ENCODE results near the gene SEMA5A.
A peak's percentile ranks its signal among the peaks of the same experiment; 100 is the strongest.
"Not testable (repeated sequence)": the region's sequence is repeated elsewhere in the genome, so short reads cannot be mapped to it uniquely, and the experiment has no call there.

SEMA5A gene

GRCh38 chr5:9363449-9363848, 182.4 kb downstream of the SEMA5A start:
- FAIRE-seq (no peak), DNase-seq (ENCODE audit: low spot score) (no peak)

GRCh38 chr5:9363026-9363425, 182.8 kb downstream of the SEMA5A start:
- FAIRE-seq: no peak

GRCh38 chr5:9362600-9362999, 183.3 kb downstream of the SEMA5A start:
- DNase-seq (ENCODE audit: low spot score) (no peak), FAIRE-seq (no peak)

More at GRCh38 chr5:9363026-9363425, 182.8 kb downstream of the SEMA5A start:
- DNase-seq (ENCODE audit: low spot score): no peak

GRCh38 chr5:9361835-9362234, 184.0 kb downstream of the SEMA5A start:
- FAIRE-seq: no peak

GRCh38 chr5:9358961-9359685, 186.8 kb downstream of the SEMA5A start:
- DNase-seq (ENCODE audit: low spot score) (peak; percentile 49), FAIRE-seq (peak; percentile 20)

More at GRCh38 chr5:9361835-9362234, 184.0 kb downstream of the SEMA5A start:
- DNase-seq (ENCODE audit: low spot score): peak; percentile 53

- FAIRE-seq (no peak), DNase-seq (ENCODE audit: low spot score) (peak; percentile 30)
Measured at GRCh38 chr5:9356351-9356825, 189.5 kb downstream of the SEMA5A start.

- peak; percentile 20 for FAIRE-seq
- no peak for DNase-seq (ENCODE audit: low spot score)
Measured at GRCh38 chr5:9354336-9355081, 191.4 kb downstream of the SEMA5A start.

GRCh38 chr5:9353048-9353447, 192.8 kb downstream of the SEMA5A start:
- not testable (repeated sequence) for FAIRE-seq; DNase-seq (ENCODE audit: low spot score)

- DNase-seq (ENCODE audit: low spot score): no peak
- FAIRE-seq: no peak
Measured at GRCh38 chr5:9351546-9351945, 194.3 kb downstream of the SEMA5A start.

- no peak for FAIRE-seq
- DNase-seq (ENCODE audit: low spot score): no peak
Measured at GRCh38 chr5:9350301-9350797, 195.5 kb downstream of the SEMA5A start.

GRCh38 chr5:9348401-9348996, 197.4 kb downstream of the SEMA5A start:
- DNase-seq (ENCODE audit: low spot score) (peak; percentile 38), FAIRE-seq (no peak)

- FAIRE-seq (no peak), DNase-seq (ENCODE audit: low spot score) (no peak)
Measured at GRCh38 chr5:9347541-9348295, 198.2 kb downstream of the SEMA5A start.

- DNase-seq (ENCODE audit: low spot score): no peak
- no peak for FAIRE-seq
Measured at GRCh38 chr5:9347032-9347431, 198.8 kb downstream of the SEMA5A start.

GRCh38 chr5:9344751-9345240, 201.1 kb downstream of the SEMA5A start:
- FAIRE-seq (no peak), DNase-seq (ENCODE audit: low spot score) (no peak)

- no peak for FAIRE-seq
- DNase-seq (ENCODE audit: low spot score): no peak
Measured at GRCh38 chr5:9343146-9343850, 202.6 kb downstream of the SEMA5A start.

GRCh38 chr5:9342161-9342787, 203.6 kb downstream of the SEMA5A start:
- DNase-seq (ENCODE audit: low spot score) (no peak), FAIRE-seq (no peak)

- DNase-seq (ENCODE audit: low spot score) (no peak), FAIRE-seq (no peak)
Measured at GRCh38 chr5:9340085-9340484, 205.8 kb downstream of the SEMA5A start.

GRCh38 chr5:9339206-9339818, 206.6 kb downstream of the SEMA5A start:
- DNase-seq (ENCODE audit: low spot score): no peak

GRCh38 chr5:9338796-9339195, 207.1 kb downstream of the SEMA5A start:
- DNase-seq (ENCODE audit: low spot score) (no peak), FAIRE-seq (no peak)

More at GRCh38 chr5:9339206-9339818, 206.6 kb downstream of the SEMA5A start:
- FAIRE-seq: no peak

All from urothelium cell line (cell line).